GM23338 (cell line): ENCODE measurements around the gene CD69. TPM values are rescaled to one million over a fixed set of nuclear protein-coding genes. Genes with fewer than 3 reads are reported as not detected.

Source experiments
- ATAC-seq: fragments of 200-7000 bp; cut with Tn5 transposase; 3 replicates; pipeline ENCODE4 v1.9.1; 2020
- DNase-seq: peaks from one replicate; pipeline ENCODE4 v3.0.0-alpha.2; 2015; ENCODE audit warnings: low spot score
- H2AFZ ChIP-seq: fragments of 200-600 bp; sonication (generic); 2 replicates; pipeline ENCODE4 v1.8.0; 2016; ENCODE audit warnings: antibody characterized with exemption, mild to moderate bottlenecking, moderate library complexity
- H3F3A ChIP-seq: fragments of 200-600 bp; sonication (generic); replicated peaks from 2 replicates; pipeline ENCODE4 v1.8.0; 2017; ENCODE audit warnings: antibody characterized with exemption, mixed run types, low read depth
- H3K27ac ChIP-seq: fragments of 200-600 bp; sonication (generic); 2 replicates; pipeline ENCODE4 v1.6.1; 2016; ENCODE audit warnings: low read depth
- H3K27me3 ChIP-seq: fragments of 200-600 bp; sonication (generic); 2 replicates; pipeline ENCODE4 v1.8.0; 2016; ENCODE audit warnings: mild to moderate bottlenecking, mixed run types, moderate library complexity; ENCODE audit not compliant: insufficient read depth
- H3K36me3 ChIP-seq: fragments of 200-600 bp; sonication (generic); 2 replicates; pipeline ENCODE4 v1.8.0; 2016; ENCODE audit warnings: mild to moderate bottlenecking; ENCODE audit not compliant: insufficient read depth
- H3K4me1 ChIP-seq: fragments of 200-600 bp; sonication (generic); 2 replicates; pipeline ENCODE4 v1.8.0; 2016; ENCODE audit warnings: mild to moderate bottlenecking, moderate library complexity; ENCODE audit not compliant: insufficient read depth
- H3K4me2 ChIP-seq: fragments of 200-600 bp; sonication (generic); 2 replicates; pipeline ENCODE4 v1.7.1; 2017; ENCODE audit warnings: mixed run types
- H3K4me3 ChIP-seq: fragments of 200-600 bp; sonication (generic); 2 replicates; pipeline ENCODE4 v1.6.1; 2016; ENCODE audit warnings: mixed run types
- H3K79me2 ChIP-seq: fragments of 200-600 bp; sonication (generic); replicated peaks from 2 replicates; pipeline ENCODE4 v1.8.0; 2017; ENCODE audit warnings: mild to moderate bottlenecking; ENCODE audit not compliant: insufficient read depth
- H3K9me2 ChIP-seq: fragments of 200-600 bp; sonication (generic); 2 replicates; pipeline ENCODE4 v1.8.0; 2017; ENCODE audit not compliant: insufficient read depth
- H4K20me1 ChIP-seq: fragments of 200-600 bp; sonication (generic); replicated peaks from 2 replicates; pipeline ENCODE4 v1.8.0; 2017; ENCODE audit warnings: mild to moderate bottlenecking; ENCODE audit not compliant: insufficient read depth
- H3K27ac Mint-ChIP-seq: 2 replicates; pipeline ENCODE4 v1.8.0; 2020; ENCODE audit warnings: inconsistent platforms, mild to moderate bottlenecking, moderate library complexity, mixed read lengths
- H3K27me3 Mint-ChIP-seq: 3 replicates; pipeline ENCODE4 v1.8.0; 2022; ENCODE audit warnings: low read depth, mild to moderate bottlenecking, moderate library complexity, mixed read lengths, inconsistent platforms; ENCODE audit not compliant: insufficient read depth, poor library complexity
- H3K36me3 Mint-ChIP-seq: 3 replicates; pipeline ENCODE4 v1.8.0; 2021; ENCODE audit warnings: low read depth, mild to moderate bottlenecking, inconsistent platforms, moderate library complexity, mixed read lengths
- H3K4me1 Mint-ChIP-seq: 3 replicates; pipeline ENCODE4 v1.8.0; 2020; ENCODE audit warnings: mild to moderate bottlenecking, inconsistent platforms, mixed read lengths
- H3K4me3 Mint-ChIP-seq: 3 replicates; pipeline ENCODE4 v1.8.0; 2021; ENCODE audit warnings: moderate library complexity, mild to moderate bottlenecking, inconsistent platforms, mixed read lengths
- H3K9me3 Mint-ChIP-seq: 3 replicates; pipeline ENCODE4 v1.8.0; 2020; ENCODE audit warnings: moderate library complexity, mild to moderate bottlenecking, inconsistent platforms, mixed read lengths
- CREB1 ChIP-seq: fragments of 250-450 bp; sonication (Bioruptor Pico); IDR thresholded peaks from 2 replicates; pipeline ENCODE4 v1.5.0; 2020; ENCODE audit warnings: low read depth, mild to moderate bottlenecking, moderate library complexity
- CTCF ChIP-seq, 2 experiments: fragments of 200-600 bp in 1 of 2; sonication (generic) in 1 of 2; conservative IDR thresholded peaks; 2 replicates each; pipeline versions ENCODE4 v1.5.1 to v1.6.1; 2016 to 2017; ENCODE audit warnings: antibody characterized with exemption in 2 of 2, low read depth in 2 of 2, mild to moderate bottlenecking in 2 of 2, moderate library complexity in 1 of 2
- ETS1 ChIP-seq: IDR thresholded peaks from 2 replicates; pipeline ENCODE4 v1.6.1; 2016; ENCODE audit warnings: antibody characterized with exemption
- EZH2 ChIP-seq: fragments of 200-600 bp; sonication (generic); IDR thresholded peaks from one replicate; pipeline ENCODE4 v1.8.0; 2017; ENCODE audit warnings: antibody characterized with exemption, mild to moderate bottlenecking, low read depth; ENCODE audit not compliant: unreplicated experiment
- EZH2phosphoT487 ChIP-seq: fragments of 200-600 bp; sonication (generic); IDR thresholded peaks from one replicate; pipeline ENCODE4 v1.8.1; 2018; ENCODE audit warnings: antibody characterized with exemption; ENCODE audit not compliant: unreplicated experiment
- JUNB ChIP-seq: IDR thresholded peaks from one replicate; pipeline ENCODE4 v1.6.1; 2016; ENCODE audit warnings: antibody characterized with exemption; ENCODE audit not compliant: unreplicated experiment
- NANOG ChIP-seq: IDR thresholded peaks from 2 replicates; pipeline ENCODE4 v1.6.1; 2016; ENCODE audit warnings: antibody characterized with exemption, borderline replicate concordance
- POLR2AphosphoS5 ChIP-seq: IDR thresholded peaks from 2 replicates; pipeline ENCODE4 v1.6.1; 2016; ENCODE audit warnings: antibody characterized with exemption, low read depth
- REST ChIP-seq: IDR thresholded peaks from one replicate; pipeline ENCODE4 v1.6.1; 2018; ENCODE audit warnings: antibody characterized with exemption; ENCODE audit not compliant: unreplicated experiment
- STAT1 ChIP-seq: IDR thresholded peaks from one replicate; pipeline ENCODE4 v1.6.1; 2016; ENCODE audit warnings: antibody characterized with exemption; ENCODE audit not compliant: unreplicated experiment
- ZNF114 ChIP-seq: fragments of 250-450 bp; sonication (Bioruptor Pico); IDR thresholded peaks from 2 replicates; pipeline ENCODE4 v1.5.0; 2020; ENCODE audit warnings: mild to moderate bottlenecking, moderate library complexity
- ZNF331 ChIP-seq: fragments of 250-450 bp; sonication (Bioruptor Pico); IDR thresholded peaks from 2 replicates; pipeline ENCODE4 v1.5.0; 2020; ENCODE audit warnings: low read depth, mild to moderate bottlenecking, moderate library complexity
- polyA plus RNA-seq: library from polyadenylated mRNA; unstranded; fragments of >200 nt; fragmentation: Nextera tagmentation; extraction: Ambion mirVana; gene quantifications from 2 replicates; pipeline ENCODE4 v1.2.1, GENCODE V29; 2016
- total RNA-seq: library from RNA; depleted of rRNA; stranded (reverse); fragments of >200 nt; shearing (Covaris generic); gene quantifications from 2 replicates; pipeline ENCODE4 v1.2.3, GENCODE V29; 2014

CD69 gene
- total and polyA plus RNA-seq, 2 experiments from 2014 or later = not detected

GRCh38 chr12:9795945-9796344 is 35.2 kb upstream of the CD69 start:
- Histone ChIP-seq H3K27me3 (no peaks in the 10 kb centered on the region), H4K20me1 (no peaks in the 10 kb centered on the region), H3K4me1 (peaks cover 22% of the 10 kb centered on the region; the same call in 1 of the 2 replicates), H3K4me3 (no peak overlapping the region), H3F3A (no peaks in the 10 kb centered on the region), H2AFZ (no peak overlapping the region), H3K36me3 (no peaks in the 10 kb centered on the region), H3K4me2 (no peak overlapping the region), H3K27ac (no peak overlapping the region), H3K9me2 (no peaks in the 10 kb centered on the region), H3K79me2 (no peaks in the 10 kb centered on the region)
- Mint-ChIP-seq H3K27me3 (no peaks in the 10 kb centered on the region), H3K4me1 (peaks cover 27% of the 10 kb centered on the region), H3K27ac (no peak overlapping the region), H3K4me3 (no peak overlapping the region), H3K36me3 (no peaks in the 10 kb centered on the region), H3K9me3 (no peaks in the 10 kb centered on the region)
- DNase-seq (no peak), ATAC-seq (no peak)
- no peak for TF ChIP-seq ZNF114 (CRISPR knock-in tag)

GRCh38 chr12:9794484-9795093 is 33.9 kb upstream of the CD69 start:
- no peaks in the 10 kb centered on the region for H3K36me3 ChIP-seq
- DNase-seq = no peak
- no peak overlapping the region for H3K4me2 ChIP-seq
- H3K27me3 Mint-ChIP-seq = no peaks in the 10 kb centered on the region
- H3K9me3 Mint-ChIP-seq = peaks cover 7% of the 10 kb centered on the region
- no peak for ATAC-seq
- H3K36me3 Mint-ChIP-seq = peaks cover 8% of the 10 kb centered on the region; the same call in 2 of the 3 replicates
- H4K20me1 ChIP-seq = no peaks in the 10 kb centered on the region
- H3K9me2 ChIP-seq = no peaks in the 10 kb centered on the region
- H3K27ac ChIP-seq = no peak overlapping the region; the same call in 1 of the 2 replicates
- H3K4me1 Mint-ChIP-seq = peaks cover 29% of the 10 kb centered on the region
- no peaks in the 10 kb centered on the region for H3F3A ChIP-seq
- peaks cover 22% of the 10 kb centered on the region; the same call in 1 of the 2 replicates for H3K4me1 ChIP-seq
- TF ChIP-seq POLR2AphosphoS5 = no peak
- TF ChIP-seq JUNB = no peak
- TF ChIP-seq ZNF114 (CRISPR knock-in tag) = no peak
- TF ChIP-seq NANOG = no peak
- no peak for TF ChIP-seq CREB1 (CRISPR knock-in tag)
- TF ChIP-seq REST = no peak
- no peak for TF ChIP-seq EZH2
- no peak for TF ChIP-seq ZNF331 (CRISPR knock-in tag)
- TF ChIP-seq ETS1 = no peak
- no peak for TF ChIP-seq STAT1
- no peak for TF ChIP-seq CTCF (conservative IDR thresholded peaks at IDR 0.05; ENCODE audit: low read depth in 2 of 2)
- TF ChIP-seq EZH2phosphoT487 = no peak
- H3K79me2 ChIP-seq = no peaks in the 10 kb centered on the region
- no peak overlapping the region for H3K4me3 Mint-ChIP-seq
- no peaks in the 10 kb centered on the region for H3K27me3 ChIP-seq
- H3K27ac Mint-ChIP-seq = peak overlapping the region; percentile 73
- H2AFZ ChIP-seq = peak overlapping the region; percentile 28; the same call in 1 of the 2 replicates
- no peak overlapping the region for H3K4me3 ChIP-seq
